GM23338 (cell line): Measurements from ENCODE around the gene BIN1. TPM values are rescaled to one million over a fixed set of nuclear protein-coding genes. Genes with fewer than 3 reads are reported as not detected.
A peak's percentile ranks its signal among the peaks of the same experiment; 100 is the strongest.

Source experiments
- ATAC-seq: fragments of 200-7000 bp; cut with Tn5 transposase; 3 replicates; pipeline ENCODE4 v1.9.1; 2020
- DNase-seq: peaks from one replicate; pipeline ENCODE4 v3.0.0-alpha.2; 2015; ENCODE audit warnings: low spot score
- H2AFZ ChIP-seq: fragments of 200-600 bp; sonication (generic); 2 replicates; pipeline ENCODE4 v1.8.0; 2016; ENCODE audit warnings: antibody characterized with exemption, mild to moderate bottlenecking, moderate library complexity
- H3F3A ChIP-seq: fragments of 200-600 bp; sonication (generic); replicated peaks from 2 replicates; pipeline ENCODE4 v1.8.0; 2017; ENCODE audit warnings: antibody characterized with exemption, mixed run types, low read depth
- H3K27ac ChIP-seq: fragments of 200-600 bp; sonication (generic); 2 replicates; pipeline ENCODE4 v1.6.1; 2016; ENCODE audit warnings: low read depth
- H3K27me3 ChIP-seq: fragments of 200-600 bp; sonication (generic); 2 replicates; pipeline ENCODE4 v1.8.0; 2016; ENCODE audit warnings: mild to moderate bottlenecking, mixed run types, moderate library complexity; ENCODE audit not compliant: insufficient read depth
- H3K36me3 ChIP-seq: fragments of 200-600 bp; sonication (generic); 2 replicates; pipeline ENCODE4 v1.8.0; 2016; ENCODE audit warnings: mild to moderate bottlenecking; ENCODE audit not compliant: insufficient read depth
- H3K4me1 ChIP-seq: fragments of 200-600 bp; sonication (generic); 2 replicates; pipeline ENCODE4 v1.8.0; 2016; ENCODE audit warnings: mild to moderate bottlenecking, moderate library complexity; ENCODE audit not compliant: insufficient read depth
- H3K4me2 ChIP-seq: fragments of 200-600 bp; sonication (generic); 2 replicates; pipeline ENCODE4 v1.7.1; 2017; ENCODE audit warnings: mixed run types
- H3K4me3 ChIP-seq: fragments of 200-600 bp; sonication (generic); 2 replicates; pipeline ENCODE4 v1.6.1; 2016; ENCODE audit warnings: mixed run types
- H3K79me2 ChIP-seq: fragments of 200-600 bp; sonication (generic); replicated peaks from 2 replicates; pipeline ENCODE4 v1.8.0; 2017; ENCODE audit warnings: mild to moderate bottlenecking; ENCODE audit not compliant: insufficient read depth
- H3K9me2 ChIP-seq: fragments of 200-600 bp; sonication (generic); 2 replicates; pipeline ENCODE4 v1.8.0; 2017; ENCODE audit not compliant: insufficient read depth
- H4K20me1 ChIP-seq: fragments of 200-600 bp; sonication (generic); replicated peaks from 2 replicates; pipeline ENCODE4 v1.8.0; 2017; ENCODE audit warnings: mild to moderate bottlenecking; ENCODE audit not compliant: insufficient read depth
- H3K27ac Mint-ChIP-seq: 2 replicates; pipeline ENCODE4 v1.8.0; 2020; ENCODE audit warnings: inconsistent platforms, mild to moderate bottlenecking, moderate library complexity, mixed read lengths
- H3K27me3 Mint-ChIP-seq: 3 replicates; pipeline ENCODE4 v1.8.0; 2022; ENCODE audit warnings: low read depth, mild to moderate bottlenecking, moderate library complexity, mixed read lengths, inconsistent platforms; ENCODE audit not compliant: insufficient read depth, poor library complexity
- H3K36me3 Mint-ChIP-seq: 3 replicates; pipeline ENCODE4 v1.8.0; 2021; ENCODE audit warnings: low read depth, mild to moderate bottlenecking, inconsistent platforms, moderate library complexity, mixed read lengths
- H3K4me1 Mint-ChIP-seq: 3 replicates; pipeline ENCODE4 v1.8.0; 2020; ENCODE audit warnings: mild to moderate bottlenecking, inconsistent platforms, mixed read lengths
- H3K4me3 Mint-ChIP-seq: 3 replicates; pipeline ENCODE4 v1.8.0; 2021; ENCODE audit warnings: moderate library complexity, mild to moderate bottlenecking, inconsistent platforms, mixed read lengths
- H3K9me3 Mint-ChIP-seq: 3 replicates; pipeline ENCODE4 v1.8.0; 2020; ENCODE audit warnings: moderate library complexity, mild to moderate bottlenecking, inconsistent platforms, mixed read lengths
- CREB1 ChIP-seq: fragments of 250-450 bp; sonication (Bioruptor Pico); IDR thresholded peaks from 2 replicates; pipeline ENCODE4 v1.5.0; 2020; ENCODE audit warnings: low read depth, mild to moderate bottlenecking, moderate library complexity
- CTCF ChIP-seq, 2 experiments: fragments of 200-600 bp in 1 of 2; sonication (generic) in 1 of 2; conservative IDR thresholded peaks; 2 replicates each; pipeline versions ENCODE4 v1.5.1 to v1.6.1; 2016 to 2017; ENCODE audit warnings: antibody characterized with exemption in 2 of 2, low read depth in 2 of 2, mild to moderate bottlenecking in 2 of 2, moderate library complexity in 1 of 2
- EZH2 ChIP-seq: fragments of 200-600 bp; sonication (generic); IDR thresholded peaks from one replicate; pipeline ENCODE4 v1.8.0; 2017; ENCODE audit warnings: antibody characterized with exemption, mild to moderate bottlenecking, low read depth; ENCODE audit not compliant: unreplicated experiment
- JUNB ChIP-seq: IDR thresholded peaks from one replicate; pipeline ENCODE4 v1.6.1; 2016; ENCODE audit warnings: antibody characterized with exemption; ENCODE audit not compliant: unreplicated experiment
- POLR2AphosphoS5 ChIP-seq: IDR thresholded peaks from 2 replicates; pipeline ENCODE4 v1.6.1; 2016; ENCODE audit warnings: antibody characterized with exemption, low read depth
- REST ChIP-seq: IDR thresholded peaks from one replicate; pipeline ENCODE4 v1.6.1; 2018; ENCODE audit warnings: antibody characterized with exemption; ENCODE audit not compliant: unreplicated experiment
- polyA plus RNA-seq: library from polyadenylated mRNA; unstranded; fragments of >200 nt; fragmentation: Nextera tagmentation; extraction: Ambion mirVana; gene quantifications from 2 replicates; pipeline ENCODE4 v1.2.1, GENCODE V29; 2016
- total RNA-seq: library from RNA; depleted of rRNA; stranded (reverse); fragments of >200 nt; shearing (Covaris generic); gene quantifications from 2 replicates; pipeline ENCODE4 v1.2.3, GENCODE V29; 2014

BIN1 gene
- total and polyA plus RNA-seq, 2 experiments from 2014 or later: 30.1 to 56.4 TPM

- Histone ChIP-seq H3F3A (peaks cover 9% of the 10 kb centered on the region), H3K4me3 (peak overlapping the region; percentile 85), H3K4me2 (peak overlapping the region; percentile 95), H3K79me2 (peaks cover 19% of the 10 kb centered on the region), H3K27ac (no peak overlapping the region), H4K20me1 (no peaks in the 10 kb centered on the region), H3K36me3 (no peaks in the 10 kb centered on the region), H3K9me2 (no peaks in the 10 kb centered on the region), H3K27me3 (0 out of 2 replicates have a peak, but pooled peaks cover 11% of the 10 kb centered on the region), H2AFZ (peak overlapping the region; percentile 94), H3K4me1 (peaks cover 20% of the 10 kb centered on the region)
- Mint-ChIP-seq H3K27me3 (peaks cover 10% of the 10 kb centered on the region), H3K4me3 (peak overlapping the region; percentile 85), H3K27ac (no peak overlapping the region), H3K36me3 (no peaks in the 10 kb centered on the region), H3K4me1 (peaks cover 26% of the 10 kb centered on the region), H3K9me3 (no peaks in the 10 kb centered on the region)
- no peak for DNase-seq
- TF ChIP-seq CREB1 (CRISPR knock-in tag) (no peak), REST (no peak), JUNB (no peak), EZH2 (no peak)
- no peak for ATAC-seq
These were observed 1.2 kb upstream of the BIN1 start for GRCh38 chr2:127108090-127108523.

- Histone ChIP-seq H3K79me2 (peaks cover 23% of the 10 kb centered on the region), H2AFZ (peak overlapping the region; percentile 94), H3K36me3 (no peaks in the 10 kb centered on the region), H3F3A (peaks cover 9% of the 10 kb centered on the region), H3K4me1 (peaks cover 20% of the 10 kb centered on the region), H4K20me1 (no peaks in the 10 kb centered on the region), H3K4me3 (peak overlapping the region; percentile 85), H3K4me2 (peak overlapping the region; percentile 95), H3K27ac (no peak overlapping the region), H3K27me3 (0 out of 2 replicates have a peak, but pooled peaks cover 11% of the 10 kb centered on the region), H3K9me2 (no peaks in the 10 kb centered on the region)
- H3K27ac Mint-ChIP-seq: no peak overlapping the region; the same call in 1 of the 2 replicates
- TF ChIP-seq POLR2AphosphoS5: no peak
- no peak for TF ChIP-seq CREB1 (CRISPR knock-in tag)
- TF ChIP-seq CTCF (conservative IDR thresholded peaks at IDR 0.05; ENCODE audit: low read depth in 2 of 2): peak in 1 of 2 experiments; percentile 30; a peak in 1 of 4 replicates
- H3K36me3 Mint-ChIP-seq: 0 out of 3 replicates have a peak, but pooled peaks cover 2% of the 10 kb centered on the region
- H3K9me3 Mint-ChIP-seq: no peaks in the 10 kb centered on the region; the same call in 2 of the 3 replicates
- peak overlapping the region; percentile 85 for H3K4me3 Mint-ChIP-seq
- H3K27me3 Mint-ChIP-seq: peaks cover 10% of the 10 kb centered on the region
- peak; percentile 12 for ATAC-seq
- DNase-seq: peak; percentile 63
- peaks cover 28% of the 10 kb centered on the region for H3K4me1 Mint-ChIP-seq
These were observed 657 bp upstream of the BIN1 start for GRCh38 chr2:127107622-127107999.
